AG04450 (cell line): ENCODE data around the gene ITPR1. TPM values are rescaled to one million over a fixed set of nuclear protein-coding genes. Genes with fewer than 3 reads are reported as not detected.

Experiments used
- CTCF ChIA-PET: fragments of 300-600, 350-600 bp; formaldehyde crosslinking; extraction: SDS; loops from one replicate; lab custom pipeline; 2022; ENCODE audit warnings: antibody characterized with exemption, inconsistent platforms; lab: Charles Lee
- POLR2A ChIA-PET: fragments of 350-600 bp; formaldehyde crosslinking; extraction: SDS; loops from one replicate; lab custom pipeline; 2021; ENCODE audit warnings: antibody characterized with exemption, inconsistent platforms; lab: Yijun Ruan, JAX
- DNase-seq: peaks from one replicate; pipeline ENCODE4 v3.0.0-alpha.2; 2011; ENCODE audit warnings: low read depth, low spot score
- H3K27ac ChIP-seq: one replicate; pipeline ENCODE4 v1.5.1; 2012; ENCODE audit warnings: low read depth, low read length, control low read depth
- H3K27me3 ChIP-seq: one replicate; pipeline ENCODE4 v1.6.0; 2012; ENCODE audit warnings: low read length; ENCODE audit not compliant: control insufficient read depth, insufficient read depth
- H3K4me3 ChIP-seq: 2 replicates; pipeline ENCODE4 v1.5.1; 2011; ENCODE audit warnings: mild to moderate bottlenecking, low read depth, low read length, control low read depth
- H3K9me3 ChIP-seq: 2 replicates; pipeline ENCODE4 v1.5.1; 2012; ENCODE audit warnings: low read length; ENCODE audit not compliant: control insufficient read depth, insufficient read depth
- CTCF ChIP-seq: IDR thresholded peaks from 2 replicates; pipeline ENCODE4 v1.5.1; 2011; ENCODE audit warnings: low read depth, low read length, control low read depth, inconsistent platforms
- polyA plus RNA-seq: library from polyadenylated mRNA; depleted of rRNA; stranded (reverse); fragments of >200 nt; gene quantifications from 2 replicates; pipeline ENCODE4 v1.2.3, GENCODE V29; 2011

Gene ITPR1
- polyA plus RNA-seq, 1 experiment, result 7.4 TPM

GRCh38 chr3:4880850-4881249, 387.7 kb downstream of the ITPR1 start:
- no peak overlapping the region for H3K27ac ChIP-seq
- H3K9me3 ChIP-seq, result no peaks in the 10 kb centered on the region
- DNase-seq, result no peak
- ChIA-PET CTCF (interaction anchor here (1.0 kb wide), 1 partner anchor 82 kb away, joined by 3 read pairs; no protein-coding TSS in a partner anchor), POLR2A (no interaction called here)
- no peak overlapping the region for H3K4me3 ChIP-seq
- no peaks in the 10 kb centered on the region for H3K27me3 ChIP-seq
- TF ChIP-seq CTCF, result no peak

- CTCF ChIA-PET, result no interaction called here
- POLR2A ChIA-PET, result no interaction called here
Observed at GRCh38 chr3:4882548-4882947, 389.4 kb downstream of the ITPR1 start.

GRCh38 chr3:4883011-4883410, 389.9 kb downstream of the ITPR1 start:
- DNase-seq, result no peak
- H3K4me3 ChIP-seq, result no peak overlapping the region
- CTCF ChIA-PET, result no interaction called here
- POLR2A ChIA-PET, result no interaction called here
- no peaks in the 10 kb centered on the region for H3K9me3 ChIP-seq
- no peak overlapping the region for H3K27ac ChIP-seq
- TF ChIP-seq CTCF, result no peak
- H3K27me3 ChIP-seq, result no peaks in the 10 kb centered on the region

More at GRCh38 chr3:4882548-4882947, 389.4 kb downstream of the ITPR1 start:
- no peak for DNase-seq
- no peak overlapping the region for H3K27ac ChIP-seq
- no peak for TF ChIP-seq CTCF
- no peaks in the 10 kb centered on the region for H3K27me3 ChIP-seq
- no peaks in the 10 kb centered on the region for H3K9me3 ChIP-seq
- no peak overlapping the region for H3K4me3 ChIP-seq

- no peaks in the 10 kb centered on the region for H3K9me3 ChIP-seq
- CTCF ChIA-PET, result interaction anchor here (1.6 kb wide), 1 partner anchor 174 kb away, joined by 4 read pairs; no protein-coding TSS in a partner anchor
- no peak overlapping the region for H3K4me3 ChIP-seq
- no peaks in the 10 kb centered on the region for H3K27me3 ChIP-seq
- POLR2A ChIA-PET, result no interaction called here
- no peak overlapping the region for H3K27ac ChIP-seq
- no peak for DNase-seq
- no peak for TF ChIP-seq CTCF
Observed at GRCh38 chr3:4884888-4885287, 391.7 kb downstream of the ITPR1 start.

GRCh38 chr3:4885316-4885715, 392.2 kb downstream of the ITPR1 start:
- Histone ChIP-seq H3K27ac (no peak overlapping the region), H3K27me3 (no peaks in the 10 kb centered on the region), H3K9me3 (no peaks in the 10 kb centered on the region), H3K4me3 (no peak overlapping the region)
- 0 out of 2 replicates have a peak, but pooled peaks have one; percentile 9 for TF ChIP-seq CTCF
- DNase-seq, result no peak
- ChIA-PET POLR2A (no interaction called here), CTCF (interaction anchor here (1.6 kb wide), 1 partner anchor 174 kb away, joined by 4 read pairs; no protein-coding TSS in a partner anchor)
